Anterior cingulate cortex (tissue), 58 donors: ENCODE results near the gene CABP1.

Source experiments
- DNase-seq, 58 donors: peaks; one replicate each; lab custom pipeline; 2025; lab: John Stamatoyannopoulos, UW

CABP1 gene

GRCh38 chr12:120630104-120630892, 10.1 kb upstream of the CABP1 start:
- peak in 47 of 58 donors; percentile 14 to 77 (median 37) for DNase-seq

- DNase-seq: peak in 1 of 58 donors; percentile 12
Measured at GRCh38 chr12:120631097-120631496, 9.3 kb upstream of the CABP1 start.

- DNase-seq: no peak
Measured at GRCh38 chr12:120640861-120641833, 721 bp downstream of the CABP1 start.

GRCh38 chr12:120642121-120642520, 1.7 kb downstream of the CABP1 start:
- DNase-seq: peak in 4 of 58 donors; percentile 8 to 33 (median 18)

- no peak for DNase-seq
Measured at GRCh38 chr12:120642826-120643225, 2.4 kb downstream of the CABP1 start.

- DNase-seq: no peak
Measured at GRCh38 chr12:120643574-120643973, 3.1 kb downstream of the CABP1 start.

- no peak for DNase-seq
Measured at GRCh38 chr12:120646044-120646443, 5.6 kb downstream of the CABP1 start.

- no peak for DNase-seq
Measured at GRCh38 chr12:120647375-120647755, 6.9 kb downstream of the CABP1 start.

- peak in 21 of 58 donors; percentile 7 to 57 (median 37) for DNase-seq
Measured at GRCh38 chr12:120649442-120650232, 9.2 kb downstream of the CABP1 start.

GRCh38 chr12:120650233-120650690, 9.8 kb downstream of the CABP1 start:
- no peak for DNase-seq

GRCh38 chr12:120651821-120652220, 11.4 kb downstream of the CABP1 start:
- DNase-seq: no peak

GRCh38 chr12:120652656-120653435, 12.4 kb downstream of the CABP1 start:
- peak in 40 of 58 donors; percentile 10 to 79 (median 40) for DNase-seq

- no peak for DNase-seq
Measured at GRCh38 chr12:120653611-120654010, 13.2 kb downstream of the CABP1 start.

- no peak for DNase-seq
Measured at GRCh38 chr12:120654656-120655055, 14.2 kb downstream of the CABP1 start.

- DNase-seq: no peak
Measured at GRCh38 chr12:120656008-120656407, 15.6 kb downstream of the CABP1 start.

- no peak for DNase-seq
Measured at GRCh38 chr12:120658286-120659150, 18.1 kb downstream of the CABP1 start.

- no peak for DNase-seq
Measured at GRCh38 chr12:120659151-120659525, 18.7 kb downstream of the CABP1 start.

GRCh38 chr12:120661432-120661831, 21.0 kb downstream of the CABP1 start:
- no peak for DNase-seq

GRCh38 chr12:120662879-120663278, 22.5 kb downstream of the CABP1 start:
- no peak for DNase-seq
